Ishikawa (cell line): Measurements from ENCODE around the gene APOA1.

ENCODE experiments used
- CEBPB ChIP-seq: IDR thresholded peaks from 2 replicates; pipeline ENCODE4 v1.6.1; 2012
- CREB1 ChIP-seq: IDR thresholded peaks from 2 replicates; pipeline ENCODE4 v1.6.1; 2012; ENCODE audit warnings: low read depth
- EGR1 ChIP-seq: IDR thresholded peaks from 2 replicates; pipeline ENCODE4 v1.6.1; 2012
- EP300 ChIP-seq: IDR thresholded peaks from 2 replicates; pipeline ENCODE4 v1.6.1; 2012; ENCODE audit warnings: borderline replicate concordance
- FOXM1 ChIP-seq: IDR thresholded peaks from 2 replicates; pipeline ENCODE4 v1.6.1; 2012; ENCODE audit warnings: low read depth, borderline replicate concordance
- MAX ChIP-seq: IDR thresholded peaks from 2 replicates; pipeline ENCODE4 v1.6.1; 2012
- NFIC ChIP-seq: IDR thresholded peaks from 2 replicates; pipeline ENCODE4 v1.6.1; 2012
- RAD21 ChIP-seq: IDR thresholded peaks from 2 replicates; pipeline ENCODE4 v1.6.1; 2012; ENCODE audit warnings: low read depth
- REST ChIP-seq: IDR thresholded peaks from 2 replicates; pipeline ENCODE4 v1.6.1; 2012; ENCODE audit warnings: low read depth, mild to moderate bottlenecking
- TAF1 ChIP-seq: IDR thresholded peaks from 2 replicates; pipeline ENCODE4 v1.6.1; 2012; ENCODE audit warnings: low read depth, mild to moderate bottlenecking
- TCF12 ChIP-seq: IDR thresholded peaks from 2 replicates; pipeline ENCODE4 v1.6.1; 2012; ENCODE audit warnings: low read depth
- TEAD4 ChIP-seq: IDR thresholded peaks from 2 replicates; pipeline ENCODE4 v1.6.1; 2012
- USF1 ChIP-seq: IDR thresholded peaks from 2 replicates; pipeline ENCODE4 v1.6.1; 2012
- YY1 ChIP-seq: IDR thresholded peaks from 2 replicates; pipeline ENCODE4 v1.6.1; 2012; ENCODE audit warnings: low read depth
- ZBTB7A ChIP-seq: IDR thresholded peaks from 2 replicates; pipeline ENCODE4 v1.6.1; 2012; ENCODE audit warnings: low read depth

The APOA1 gene

GRCh38 chr11:116864531-116864930 is 27.1 kb upstream of the APOA1 start:
- TF ChIP-seq EP300 = no peak
- TF ChIP-seq EGR1 = no peak
- no peak for TF ChIP-seq USF1
- TF ChIP-seq FOXM1 = no peak
- no peak for TF ChIP-seq MAX
- TF ChIP-seq TEAD4 = no peak
- no peak for TF ChIP-seq CEBPB
- TF ChIP-seq ZBTB7A = no peak

GRCh38 chr11:116862951-116863350 is 25.5 kb upstream of the APOA1 start:
- TF ChIP-seq FOXM1 (no peak), NFIC (no peak), EGR1 (no peak), REST (no peak), USF1 (no peak), CREB1 (no peak), TCF12 (no peak), YY1 (no peak), MAX (no peak), EP300 (no peak), ZBTB7A (no peak)

- TF ChIP-seq TCF12 = no peak
- no peak for TF ChIP-seq MAX
- no peak for TF ChIP-seq CREB1
- TF ChIP-seq ZBTB7A = no peak
- TF ChIP-seq REST = no peak
- no peak for TF ChIP-seq FOXM1
- no peak for TF ChIP-seq NFIC
- no peak for TF ChIP-seq RAD21
- TF ChIP-seq YY1 = no peak
- TF ChIP-seq EGR1 = no peak
- no peak for TF ChIP-seq TAF1
- TF ChIP-seq TEAD4 = no peak
- TF ChIP-seq USF1 = no peak
- no peak for TF ChIP-seq EP300
- TF ChIP-seq CEBPB = no peak
These were observed 24.8 kb upstream of the APOA1 start for GRCh38 chr11:116862185-116862584.

GRCh38 chr11:116861539-116861938 is 24.1 kb upstream of the APOA1 start:
- TF ChIP-seq CEBPB = no peak
- no peak for TF ChIP-seq TEAD4
- no peak for TF ChIP-seq TAF1
- no peak for TF ChIP-seq NFIC
- no peak for TF ChIP-seq ZBTB7A
- TF ChIP-seq EGR1 = no peak
- no peak for TF ChIP-seq RAD21
- TF ChIP-seq MAX = no peak
- TF ChIP-seq TCF12 = no peak
- TF ChIP-seq REST = no peak
- TF ChIP-seq FOXM1 = no peak
- no peak for TF ChIP-seq USF1
- TF ChIP-seq YY1 = no peak
- TF ChIP-seq CREB1 = no peak
